PC-3 (cell line): ENCODE measurements around the gene REPS2.

Experiments used
- EZH2phosphoT487 ChIP-seq: fragments of 300-600 bp; sonication (generic); IDR thresholded peaks from 2 replicates; pipeline ENCODE4 v1.6.1; 2018; ENCODE audit warnings: mild to moderate bottlenecking, antibody characterized with exemption, low read length, borderline replicate concordance
- TF ChIP-seq, protein P1 (sequence below): fragments of 300-600 bp; sonication (generic); conservative IDR thresholded peaks from 2 replicates; pipeline ENCODE4 v1.5.1; 2017; ENCODE audit warnings: antibody characterized with exemption, low read depth, mild to moderate bottlenecking, low read length

DNA sequence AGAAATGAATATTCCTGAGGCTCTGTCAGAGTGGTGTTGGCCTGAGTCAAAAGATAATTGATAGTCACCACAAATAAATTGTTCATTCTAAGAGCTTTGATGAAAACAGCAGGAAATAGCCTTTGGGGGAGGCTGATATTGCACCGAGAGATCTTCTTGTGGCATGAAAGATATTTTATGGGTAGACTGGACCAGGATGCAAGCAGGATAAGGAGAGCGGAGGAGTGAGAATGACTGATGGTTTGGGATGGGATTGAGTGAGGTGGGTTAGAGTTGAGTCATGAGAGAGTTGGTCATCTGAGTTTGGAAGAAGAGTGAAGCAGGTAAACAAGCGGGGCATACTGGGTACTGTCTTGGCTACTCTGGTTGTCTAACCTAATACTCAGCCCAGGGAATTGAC, 88.7 kb downstream of the REPS2 start:
- TF ChIP-seq, protein P1, sequence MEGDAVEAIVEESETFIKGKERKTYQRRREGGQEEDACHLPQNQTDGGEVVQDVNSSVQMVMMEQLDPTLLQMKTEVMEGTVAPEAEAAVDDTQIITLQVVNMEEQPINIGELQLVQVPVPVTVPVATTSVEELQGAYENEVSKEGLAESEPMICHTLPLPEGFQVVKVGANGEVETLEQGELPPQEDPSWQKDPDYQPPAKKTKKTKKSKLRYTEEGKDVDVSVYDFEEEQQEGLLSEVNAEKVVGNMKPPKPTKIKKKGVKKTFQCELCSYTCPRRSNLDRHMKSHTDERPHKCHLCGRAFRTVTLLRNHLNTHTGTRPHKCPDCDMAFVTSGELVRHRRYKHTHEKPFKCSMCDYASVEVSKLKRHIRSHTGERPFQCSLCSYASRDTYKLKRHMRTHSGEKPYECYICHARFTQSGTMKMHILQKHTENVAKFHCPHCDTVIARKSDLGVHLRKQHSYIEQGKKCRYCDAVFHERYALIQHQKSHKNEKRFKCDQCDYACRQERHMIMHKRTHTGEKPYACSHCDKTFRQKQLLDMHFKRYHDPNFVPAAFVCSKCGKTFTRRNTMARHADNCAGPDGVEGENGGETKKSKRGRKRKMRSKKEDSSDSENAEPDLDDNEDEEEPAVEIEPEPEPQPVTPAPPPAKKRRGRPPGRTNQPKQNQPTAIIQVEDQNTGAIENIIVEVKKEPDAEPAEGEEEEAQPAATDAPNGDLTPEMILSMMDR: no peak
- TF ChIP-seq EZH2phosphoT487: no peak
